Measurements from ENCODE around the gene NTM.
A peak's percentile ranks its signal among the peaks of the same experiment; 100 is the strongest.

The NTM gene

DNA sequence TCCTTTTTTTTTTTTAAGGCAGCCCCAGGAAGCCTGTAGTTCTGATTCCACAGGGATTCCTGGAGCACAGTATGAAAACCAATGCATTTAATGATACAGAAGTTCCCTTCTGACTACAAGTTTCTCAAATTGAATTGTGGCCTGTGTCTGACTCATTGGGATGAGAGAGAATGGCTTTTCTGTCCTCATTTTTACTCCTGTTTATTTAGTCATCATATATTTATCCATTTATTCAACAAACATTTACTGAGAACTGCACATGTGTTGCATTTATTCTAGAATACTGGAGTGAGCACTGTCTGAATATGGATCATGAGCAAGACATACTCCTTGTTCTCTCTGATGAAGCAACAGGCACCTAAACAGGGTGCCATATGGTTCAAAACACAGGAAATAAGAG is 231.2 kb downstream of the NTM start:
- DNase-seq (ENCODE audit: low spot score): peak; percentile 4

DNA sequence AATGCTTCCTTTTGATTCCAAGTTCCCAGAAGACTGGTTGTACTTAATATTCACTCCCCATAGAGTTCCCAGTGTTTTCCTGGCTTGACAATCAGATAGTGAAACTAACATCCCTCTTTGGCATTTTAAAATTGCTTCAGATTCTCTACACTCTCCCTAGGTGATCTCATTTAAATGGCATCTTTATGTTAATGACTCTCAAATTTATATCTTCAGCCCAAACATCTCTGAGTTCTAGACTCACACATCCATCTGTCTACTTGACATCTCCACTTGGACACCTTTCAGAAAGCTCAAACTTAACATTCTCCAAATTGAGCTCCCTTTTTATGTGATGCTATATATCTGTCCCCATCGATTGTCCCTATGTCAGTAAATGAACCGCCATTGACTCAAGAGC is 232.0 kb downstream of the NTM start:
- no peak for DNase-seq (ENCODE audit: low spot score)

DNA sequence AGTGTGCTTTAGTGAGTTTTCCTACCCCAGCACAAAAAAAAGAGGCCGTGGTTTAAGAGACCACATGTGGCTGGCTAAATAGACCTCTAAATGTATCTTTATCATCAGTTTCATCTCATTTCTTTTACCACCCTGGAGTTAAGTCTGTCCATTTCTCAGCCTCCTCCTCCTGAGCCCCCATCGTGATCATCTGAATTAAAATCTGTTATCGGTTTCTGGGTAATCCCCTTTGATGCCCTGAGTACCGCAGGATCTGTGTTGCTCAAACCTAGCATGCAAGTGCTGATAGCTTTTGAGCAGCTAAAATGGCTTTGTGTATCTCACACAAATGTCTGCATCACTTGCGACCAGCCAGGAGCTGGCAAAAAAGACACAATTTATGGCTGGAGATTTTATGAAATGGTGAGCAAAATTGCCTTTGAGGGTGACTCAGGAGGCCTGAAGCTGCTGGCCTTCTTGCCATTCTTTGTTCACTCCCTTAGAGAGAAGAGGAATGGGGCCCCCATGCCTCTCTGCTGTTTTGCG is 236.5 kb downstream of the NTM start:
- no peak for DNase-seq (ENCODE audit: low spot score)

DNA sequence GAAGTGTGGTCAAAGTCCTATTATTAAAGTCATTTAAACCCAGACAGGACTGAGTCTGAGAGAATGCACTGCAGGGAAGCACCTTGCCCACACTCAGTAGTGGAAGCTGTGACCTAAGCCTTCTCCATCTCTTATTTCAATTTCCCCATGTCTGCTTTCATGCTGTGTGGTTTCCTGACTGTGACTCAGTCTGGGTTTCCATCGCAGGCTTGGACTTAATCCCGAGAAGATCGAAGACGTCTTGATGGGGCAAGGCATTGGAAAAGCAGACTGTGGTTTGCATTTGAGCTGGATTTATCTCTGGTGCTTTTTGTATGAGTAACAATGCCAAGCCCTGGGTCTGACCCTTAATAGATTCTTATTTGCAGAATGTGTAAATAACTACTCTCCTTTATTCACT is 238.9 kb downstream of the NTM start:
- no peak for DNase-seq (ENCODE audit: low spot score)

DNA sequence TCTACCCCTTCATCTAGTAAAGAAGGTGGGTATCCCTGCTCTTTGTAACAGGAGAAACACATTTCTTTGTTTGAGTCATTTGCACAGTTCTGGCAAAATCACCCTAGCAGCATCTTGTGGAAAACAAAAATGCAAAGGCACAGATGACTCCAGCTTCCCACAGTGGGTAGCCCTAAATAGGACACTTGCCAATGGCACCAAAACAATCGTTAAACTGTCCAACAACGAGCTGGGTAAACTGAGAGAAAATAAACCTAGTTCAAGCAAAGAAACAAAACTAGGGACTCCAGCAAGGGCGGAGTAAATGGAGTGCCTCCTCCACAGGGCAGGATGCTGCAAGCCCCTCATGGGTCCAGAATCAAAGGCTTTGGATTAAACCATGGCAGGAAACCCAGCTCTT is 239.5 kb downstream of the NTM start:
- no peak for DNase-seq (ENCODE audit: low spot score)

DNA sequence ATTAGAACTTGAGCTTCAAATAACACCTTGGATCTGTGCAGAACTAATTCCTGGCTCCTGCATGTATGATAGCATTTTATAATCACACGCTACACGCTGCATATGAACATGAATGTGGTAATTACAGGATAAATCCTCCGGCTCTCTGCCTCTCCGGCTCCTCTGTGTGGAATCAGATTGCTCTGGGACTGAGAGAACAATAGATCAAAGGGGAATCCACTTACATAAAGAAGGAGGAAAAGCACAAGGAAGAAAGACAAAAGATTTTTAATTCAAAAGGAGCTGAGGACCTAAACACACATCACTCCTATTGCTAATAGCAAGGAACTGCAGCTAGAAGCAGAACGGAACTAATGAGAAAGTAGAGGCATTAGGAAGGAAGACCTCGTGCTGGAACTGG is 240.9 kb downstream of the NTM start:
- no peak for DNase-seq (ENCODE audit: low spot score)

DNA sequence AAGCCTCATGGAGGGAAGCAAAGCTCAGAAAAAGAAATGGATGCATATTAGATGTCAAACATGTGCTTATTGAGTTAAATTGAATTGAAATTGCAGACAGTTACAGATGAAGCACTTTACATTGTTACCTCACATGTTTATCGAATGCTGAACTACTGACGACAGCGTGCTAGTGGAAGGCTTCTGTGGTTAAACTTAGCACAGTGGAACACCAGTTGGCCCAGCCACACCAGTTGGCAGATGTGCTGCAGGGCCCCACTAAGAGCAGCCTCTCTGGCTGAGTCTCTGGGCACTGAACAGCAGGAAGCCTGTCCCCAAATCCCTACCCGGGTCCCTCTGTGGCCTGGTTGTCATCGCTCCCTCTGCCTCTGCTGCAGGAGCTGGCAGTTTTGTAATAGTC is 242.1 kb downstream of the NTM start:
- DNase-seq (ENCODE audit: low spot score): no peak

DNA sequence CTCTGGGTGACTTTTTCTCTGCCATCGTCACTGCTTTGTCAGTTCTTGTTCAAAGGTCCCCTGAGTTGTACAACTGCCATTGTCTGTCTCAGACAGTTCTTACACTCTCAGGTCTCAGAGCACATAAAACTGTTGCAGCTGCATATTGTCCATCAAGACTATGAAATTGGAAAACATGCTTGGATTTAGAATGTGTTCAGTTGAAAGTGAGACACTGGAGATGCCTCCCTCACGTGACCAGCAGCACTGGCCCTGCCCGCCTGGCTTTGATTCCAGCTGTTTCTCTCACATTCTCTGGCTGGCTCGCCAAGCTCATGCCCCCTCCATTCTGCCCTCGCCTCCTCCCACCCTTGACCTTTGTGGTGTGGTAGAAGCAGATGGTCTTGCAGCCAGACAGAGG is 244.2 kb downstream of the NTM start:
- no peak for DNase-seq (ENCODE audit: low spot score)

DNA sequence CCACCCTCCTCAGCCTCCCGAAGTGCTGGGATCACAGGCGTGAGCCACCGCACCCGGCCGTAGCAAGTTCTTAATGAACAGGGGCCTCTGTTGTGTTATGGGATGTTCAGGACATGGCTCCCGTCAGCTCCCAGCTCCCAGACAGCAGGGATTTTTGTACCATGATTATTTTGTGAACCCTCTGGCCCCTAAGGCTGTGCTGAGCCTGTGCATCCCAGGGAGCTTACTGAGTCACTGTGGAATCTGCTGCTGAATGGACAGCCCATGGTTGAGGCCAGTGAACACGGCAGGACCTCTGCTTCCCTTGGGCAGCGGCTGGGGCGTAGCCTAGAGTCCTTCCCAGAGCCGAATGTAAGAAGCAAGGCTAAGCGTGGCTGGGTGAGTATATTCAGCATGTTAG is 245.2 kb downstream of the NTM start:
- no peak for DNase-seq (ENCODE audit: low spot score)

DNA sequence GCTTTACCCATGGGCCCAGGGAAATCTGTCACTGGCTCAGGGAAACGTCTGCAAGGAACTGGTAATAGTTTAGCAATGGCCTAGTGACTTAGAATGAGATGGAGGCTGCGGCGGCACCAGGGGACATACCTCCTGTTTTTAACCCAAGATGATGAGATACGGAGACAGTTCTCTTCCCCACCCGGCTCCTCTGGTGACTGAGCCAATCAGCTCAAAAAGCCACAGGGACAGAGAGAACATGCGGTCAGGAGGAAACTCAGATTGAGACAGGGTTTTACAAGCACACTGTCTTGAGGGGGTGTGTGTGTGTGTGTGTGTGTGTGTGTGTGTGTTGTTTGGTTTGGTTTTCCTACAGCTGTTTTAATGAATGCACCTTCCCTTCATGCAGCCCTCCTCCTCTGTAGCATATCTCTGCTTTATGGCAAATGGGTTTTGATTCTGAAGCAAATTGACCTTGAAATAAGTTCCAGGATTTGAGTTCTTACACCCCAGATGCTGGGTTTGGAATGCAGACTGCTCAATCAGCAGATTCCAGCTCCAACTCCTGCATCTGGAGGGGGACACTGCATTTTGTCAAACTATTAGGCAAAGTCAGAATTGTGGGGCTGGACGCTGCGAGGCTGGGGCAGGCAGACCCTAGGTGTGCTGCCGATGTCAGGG is 246.2 kb downstream of the NTM start:
- DNase-seq (ENCODE audit: low spot score): no peak

DNA sequence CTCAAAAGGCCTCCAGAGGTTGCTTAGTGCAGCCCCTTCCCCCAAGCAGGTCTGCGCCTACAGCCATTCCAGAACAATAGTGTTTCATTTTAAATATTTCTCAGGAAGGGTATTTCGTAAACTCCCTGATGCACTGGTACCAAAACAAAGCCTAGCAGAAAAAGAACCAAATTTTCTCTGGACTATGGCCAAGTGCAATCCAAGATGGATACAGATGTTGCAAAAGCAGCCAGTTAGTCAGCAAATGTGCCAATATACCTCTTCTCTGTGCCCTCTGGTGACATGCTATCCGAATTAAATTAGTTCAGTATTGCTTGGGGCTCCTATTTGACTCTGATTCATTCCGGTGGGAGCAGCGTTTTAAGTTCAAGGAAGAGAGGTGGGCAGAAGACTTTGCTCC is 247.8 kb downstream of the NTM start:
- DNase-seq (ENCODE audit: low spot score): no peak

DNA sequence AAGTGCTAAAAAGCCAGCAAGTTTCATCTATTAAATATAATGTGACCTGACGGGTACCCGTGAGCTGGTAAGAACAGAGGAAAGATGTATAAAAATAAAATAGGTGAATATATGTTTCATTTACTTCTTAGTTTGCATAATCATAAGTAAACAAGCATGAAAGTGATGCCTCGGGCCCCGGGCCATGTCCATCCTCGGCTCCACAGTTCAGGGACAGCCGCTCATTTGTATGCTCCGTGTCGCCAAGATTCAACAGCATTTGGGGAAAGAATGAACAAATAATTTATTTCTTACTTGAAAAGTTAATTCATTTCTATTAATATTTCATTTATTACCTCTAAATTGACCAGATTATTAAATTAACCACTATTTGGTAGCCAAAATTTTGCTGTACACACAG is 251.8 kb downstream of the NTM start:
- no peak for DNase-seq (ENCODE audit: low spot score)

DNA sequence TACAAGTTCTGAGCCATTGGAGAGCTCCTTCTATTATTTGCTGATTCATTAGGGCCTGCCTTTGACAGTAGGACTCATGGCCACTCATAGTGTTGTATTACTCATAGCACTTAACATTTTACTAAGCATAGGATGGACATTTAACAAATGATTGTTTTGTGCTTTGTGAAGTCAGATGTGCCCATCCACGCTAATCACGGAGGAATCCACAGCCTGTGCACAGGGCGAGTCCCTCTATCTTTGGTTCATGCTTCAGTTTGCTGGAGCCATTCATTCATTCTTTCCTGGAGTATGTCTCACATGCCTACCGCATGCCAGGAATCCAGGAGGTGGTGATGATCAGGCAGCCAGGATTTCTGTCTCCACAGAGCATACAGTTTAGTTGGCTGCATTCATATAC is 254.1 kb downstream of the NTM start:
- DNase-seq (ENCODE audit: low spot score): no peak

DNA sequence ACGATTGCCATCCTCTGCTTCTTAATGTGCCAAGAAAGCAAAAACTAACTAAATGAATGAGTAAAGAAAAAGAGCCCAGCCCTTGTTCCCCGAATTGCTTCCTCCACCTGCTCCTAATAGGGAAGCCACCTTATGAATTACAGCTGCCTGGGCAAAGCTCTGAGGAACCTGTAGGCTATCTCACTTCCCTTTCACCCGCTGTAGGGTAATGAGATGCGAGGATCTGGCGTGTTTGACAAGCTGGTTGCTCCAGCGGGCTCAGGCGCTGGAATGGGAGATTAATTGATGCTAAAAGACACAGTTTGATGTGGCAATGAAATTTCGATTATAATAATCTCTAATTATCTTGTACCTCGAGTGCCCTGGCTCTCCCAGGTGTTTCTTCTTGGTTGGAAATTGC is 256.4 kb downstream of the NTM start:
- DNase-seq (ENCODE audit: low spot score): no peak

DNA sequence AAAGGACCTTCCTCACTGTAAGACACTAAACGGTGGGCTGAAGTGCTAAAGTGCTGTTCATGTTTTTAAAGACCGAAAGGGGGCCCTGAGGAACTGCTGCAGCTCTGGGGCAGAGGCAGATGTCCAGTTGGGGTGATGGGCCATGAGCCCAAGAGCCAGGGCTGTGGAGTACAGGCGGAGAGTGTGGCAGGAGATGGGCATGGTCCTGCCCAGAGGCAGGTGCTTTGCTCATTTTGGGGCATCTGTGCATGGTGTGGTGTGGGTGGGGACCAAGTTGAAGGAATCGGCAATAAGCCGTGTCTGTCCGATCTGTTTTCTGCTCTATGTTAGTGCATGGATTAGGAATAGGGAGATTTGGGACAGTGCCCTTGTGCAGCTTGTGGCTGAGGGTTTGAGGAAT is 258.3 kb downstream of the NTM start:
- DNase-seq (ENCODE audit: low spot score): no peak

DNA sequence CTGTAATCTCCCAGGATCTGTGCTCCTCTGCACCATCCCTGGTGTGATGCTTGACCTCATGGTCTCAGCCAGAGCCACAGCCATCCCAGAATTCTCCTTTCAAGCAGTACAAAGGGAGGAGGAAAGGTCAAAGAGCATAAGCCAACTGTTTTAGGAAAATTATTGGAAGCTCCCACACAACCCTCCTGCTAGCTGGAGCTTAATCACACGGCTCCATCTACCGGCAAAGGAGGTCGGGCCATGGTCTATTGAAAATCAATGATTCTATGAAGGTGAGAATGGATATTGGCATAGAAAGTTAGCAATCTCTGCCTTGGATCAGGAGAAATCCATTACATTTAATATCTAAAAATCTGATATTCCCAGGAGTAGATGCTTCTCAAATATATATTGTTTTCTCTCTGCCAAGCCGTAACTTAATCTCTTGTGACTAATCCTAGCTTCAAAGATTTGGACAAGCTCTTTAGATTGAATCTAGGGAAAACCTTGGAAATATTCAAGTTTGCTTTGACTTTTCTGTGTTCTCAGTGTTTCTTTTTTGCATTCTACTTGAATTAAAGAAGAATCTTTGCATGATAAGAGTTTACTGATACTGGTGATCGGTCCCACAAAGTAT is 259.6 kb downstream of the NTM start:
- no peak for DNase-seq (ENCODE audit: low spot score)

DNA sequence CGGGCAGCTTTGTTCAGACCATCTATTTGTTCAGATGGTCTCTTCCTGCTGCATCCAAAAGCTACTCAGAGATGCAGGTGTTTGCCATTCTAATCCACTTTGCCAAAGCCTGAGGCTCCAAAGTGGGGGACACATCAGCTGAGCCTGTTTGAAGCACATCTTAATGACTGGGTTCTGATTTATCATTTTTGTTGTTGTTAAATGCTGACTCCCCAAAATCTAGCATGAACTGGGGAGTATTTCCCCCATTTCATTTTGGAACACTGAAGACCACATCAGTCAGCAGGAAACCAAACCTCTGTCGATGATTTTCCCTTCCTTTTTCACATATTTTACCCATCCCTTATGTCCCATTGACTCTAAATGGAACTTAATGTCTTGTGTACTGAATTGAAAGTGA is 262.6 kb downstream of the NTM start:
- DNase-seq (ENCODE audit: low spot score): no peak

DNA sequence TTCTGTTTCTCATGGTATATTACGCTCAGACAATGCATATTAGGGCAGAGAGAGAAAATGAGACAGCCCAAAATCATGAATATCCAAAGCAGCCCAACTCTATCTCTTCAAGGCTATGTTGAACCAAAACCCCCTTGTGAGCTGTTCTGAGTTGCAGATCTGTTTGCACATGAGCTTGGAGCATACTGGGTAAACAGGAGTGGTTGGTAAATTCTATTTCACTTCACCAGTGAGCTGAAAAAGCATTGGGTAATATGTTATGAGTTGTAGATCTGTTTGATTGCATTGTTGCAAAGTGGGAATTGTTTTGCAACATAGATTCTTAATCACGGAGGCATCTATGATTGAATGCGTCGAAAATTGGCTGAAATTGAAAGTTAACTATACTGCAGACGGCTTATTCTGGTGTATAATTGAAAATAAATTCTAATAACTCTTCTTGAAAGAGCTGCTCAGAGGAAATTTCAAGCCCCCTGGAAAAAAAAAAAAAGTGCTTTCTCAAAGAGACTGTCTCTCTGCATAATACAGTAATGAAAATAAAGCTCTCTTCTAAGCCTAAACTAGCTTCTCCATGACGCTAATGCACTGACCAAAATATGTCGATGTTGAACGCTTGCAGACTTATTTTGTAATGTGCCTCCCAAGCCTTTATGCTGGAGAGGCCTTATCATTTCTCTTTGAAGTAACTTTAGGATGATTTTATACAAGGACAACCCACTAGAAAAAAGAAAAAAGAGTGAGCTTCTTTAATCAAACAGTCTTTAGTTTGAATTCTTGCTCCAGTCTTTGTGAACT is 263.7 kb downstream of the NTM start:
- DNase-seq (ENCODE audit: low spot score): no peak

DNA sequence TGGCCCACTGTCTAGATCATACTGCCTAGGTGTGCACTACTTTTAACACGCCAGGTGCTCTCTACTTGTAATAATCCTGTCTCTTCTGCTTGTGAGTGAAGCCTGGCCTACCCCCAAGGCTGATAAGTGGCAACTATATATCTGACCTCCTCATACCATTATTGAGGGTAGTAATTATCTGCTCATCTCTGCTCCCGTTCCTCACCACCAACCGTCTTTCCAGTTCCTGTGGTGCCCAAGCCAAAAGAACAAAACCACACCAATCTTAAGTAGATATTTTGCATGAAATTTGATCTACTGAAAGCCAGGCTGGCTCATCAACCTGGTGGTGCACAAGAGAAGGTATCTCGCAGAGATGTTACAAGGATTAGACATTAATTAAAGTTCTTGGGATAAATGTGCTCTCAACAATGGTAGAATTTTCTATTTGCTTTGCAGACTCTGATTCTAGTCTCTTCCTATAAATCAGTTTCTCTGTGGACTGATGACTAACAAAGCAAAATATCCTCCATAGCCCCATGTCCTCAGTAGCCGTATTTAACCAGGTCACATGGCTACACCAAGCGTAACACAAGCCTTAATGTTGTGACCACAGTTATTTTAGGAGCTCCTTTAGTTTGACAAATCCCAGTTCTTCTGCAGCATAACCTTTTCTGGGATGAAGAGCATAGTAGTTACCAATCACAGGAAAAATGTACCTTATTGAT is 267.2 kb downstream of the NTM start:
- DNase-seq (ENCODE audit: low spot score): no peak

DNA sequence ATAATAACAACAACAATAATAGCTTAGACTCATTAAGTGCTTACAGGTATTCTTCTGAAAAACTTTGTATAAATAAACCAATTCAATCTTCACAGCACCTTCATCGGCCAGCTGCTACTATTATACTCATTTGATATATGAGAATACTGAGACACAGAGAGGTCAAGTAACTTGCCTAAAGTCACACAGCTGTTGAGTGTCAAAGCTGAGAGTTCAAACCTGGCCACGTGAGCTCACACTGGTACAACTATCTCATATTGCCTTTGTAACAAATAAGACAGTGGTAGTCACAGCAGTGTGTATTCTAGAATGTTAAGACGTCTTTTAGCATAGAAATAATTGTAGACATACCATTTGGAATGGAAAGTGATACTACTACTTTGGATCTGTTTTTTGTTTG is 268.5 kb downstream of the NTM start:
- no peak for DNase-seq (ENCODE audit: low spot score)

DNA sequence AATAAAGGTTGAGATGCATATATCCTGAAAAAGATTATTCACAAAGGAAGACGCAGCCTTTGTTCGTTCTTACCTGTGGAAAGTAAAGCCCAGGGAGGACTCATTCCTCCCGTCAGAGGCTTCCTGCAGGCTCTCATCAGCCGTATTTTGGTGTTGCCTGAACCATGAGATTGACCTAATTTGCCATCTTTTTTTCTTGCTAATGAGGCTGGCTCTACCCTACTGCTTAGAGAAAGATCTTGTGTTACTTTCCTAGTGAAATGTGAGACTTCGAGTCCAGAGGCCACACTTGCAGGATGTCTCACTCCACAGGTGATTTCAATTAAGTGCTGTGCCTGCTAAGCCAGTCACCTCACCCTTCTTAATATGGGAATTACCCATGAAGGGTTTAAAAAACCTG is 269.9 kb downstream of the NTM start:
- DNase-seq (ENCODE audit: low spot score): no peak

DNA sequence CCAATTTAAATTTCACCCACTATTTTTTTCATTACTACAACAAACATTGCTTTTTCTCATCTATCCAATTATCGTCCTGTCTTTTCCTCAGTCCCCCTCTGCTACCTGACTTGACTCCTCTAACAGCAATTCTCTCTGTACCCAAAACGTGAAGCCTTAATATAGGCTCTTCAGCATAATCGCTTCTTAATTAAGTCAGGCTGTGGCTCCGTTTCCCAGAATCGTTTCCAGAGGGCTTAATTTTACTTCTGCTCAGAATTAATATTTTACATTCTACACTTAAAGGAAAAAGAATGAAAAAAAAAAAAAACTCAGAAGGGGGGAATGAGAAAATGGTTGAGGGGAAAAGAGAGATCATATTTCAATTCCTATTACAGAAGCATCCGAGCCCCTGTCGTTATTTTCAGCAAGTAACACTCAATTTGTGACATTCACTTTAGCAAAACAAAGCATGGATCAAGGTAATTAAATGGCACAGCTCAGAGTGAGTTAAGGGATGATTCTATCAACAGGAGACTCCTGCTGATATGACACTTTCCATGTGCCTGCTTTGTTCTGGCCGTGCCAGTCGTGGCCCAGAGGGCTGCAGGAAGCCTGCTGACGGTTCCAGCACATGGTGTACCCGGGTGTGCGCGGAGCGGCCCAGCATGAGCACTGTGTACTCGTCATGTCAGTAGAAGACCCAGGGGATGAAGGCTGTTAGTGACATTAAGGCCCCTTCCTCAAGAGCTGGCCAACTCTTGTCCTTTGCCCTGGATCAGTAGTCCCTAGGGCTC is 272.5 kb downstream of the NTM start:
- no peak for DNase-seq (ENCODE audit: low spot score)
